Caco-2 (cell line): ENCODE measurements around the gene CRABP2. TPM values are rescaled to one million over a fixed set of nuclear protein-coding genes. Genes with fewer than 3 reads are reported as not detected.

ENCODE experiments used
- Bru-seq: library from RNA; stranded (reverse); fragments of 400-500 nt; gene quantifications from one replicate; lab custom pipeline; 2021; lab: Mats Ljungman, UMichigan
- BruChase-seq, 2 experiments: library from RNA; stranded (reverse); fragments of 400-500 nt; gene quantifications; one replicate each; lab custom pipeline; 2021; lab: Mats Ljungman, UMichigan
- BruUV-seq: library from RNA; stranded (reverse); fragments of 400-500 nt; replicated peaks from 2 replicates; lab custom pipeline; 2021; lab: Mats Ljungman, UMichigan
- CTCF ChIA-PET: fragments of 300-600 bp; sonication (Branson Sonifier 250); formaldehyde crosslinking; loops from one replicate; lab custom pipeline; 2022; ENCODE audit warnings: antibody characterized with exemption; lab: Charles Lee
- POLR2A ChIA-PET: fragments of 300-600 bp; sonication (Branson Sonifier 250); formaldehyde crosslinking; loops from one replicate; lab custom pipeline; 2022; ENCODE audit warnings: antibody characterized with exemption; lab: Charles Lee
- DNase-seq, 2 experiments: peaks; one replicate each; pipeline versions ENCODE4 v3.0.0 to v3.0.0-alpha.2; 2020 to 2022
- H3K27me3 ChIP-seq: replicated peaks from 2 replicates; pipeline ENCODE4 v1.6.0; 2011; ENCODE audit warnings: low read length; ENCODE audit not compliant: control insufficient read depth, insufficient read depth
- H3K36me3 ChIP-seq: 2 replicates; pipeline ENCODE4 v1.5.1; 2011; ENCODE audit warnings: low read length; ENCODE audit not compliant: control insufficient read depth, insufficient read depth
- H3K4me1 ChIP-seq: fragments of 250-450 bp; sonication (Bioruptor Pico); 2 replicates; pipeline ENCODE4 v1.5.1; 2020; ENCODE audit warnings: mild to moderate bottlenecking
- H3K4me3 ChIP-seq: 2 replicates; pipeline ENCODE4 v1.5.1; 2011; ENCODE audit warnings: low read depth, mild to moderate bottlenecking, control low read depth, low read length
- H3K9me3 ChIP-seq: fragments of 250-450 bp; sonication (Bioruptor Pico); 2 replicates; pipeline ENCODE4 v1.5.1; 2020; ENCODE audit warnings: mild to moderate bottlenecking, moderate library complexity
- H3K27ac Mint-ChIP-seq: one replicate; pipeline ENCODE4 v1.8.0; 2022; ENCODE audit warnings: mixed read lengths; ENCODE audit not compliant: unreplicated experiment
- H3K27me3 Mint-ChIP-seq: one replicate; pipeline ENCODE4 v1.8.0; 2022; ENCODE audit warnings: mixed read lengths; ENCODE audit not compliant: insufficient read depth, unreplicated experiment
- H3K36me3 Mint-ChIP-seq: one replicate; pipeline ENCODE4 v1.8.0; 2022; ENCODE audit warnings: mild to moderate bottlenecking, mixed read lengths; ENCODE audit not compliant: insufficient read depth, unreplicated experiment
- H3K4me1 Mint-ChIP-seq: one replicate; pipeline ENCODE4 v1.8.0; 2022; ENCODE audit warnings: low read depth, mixed read lengths; ENCODE audit not compliant: unreplicated experiment
- H3K4me3 Mint-ChIP-seq: one replicate; pipeline ENCODE4 v1.8.0; 2022; ENCODE audit warnings: mild to moderate bottlenecking, moderate library complexity, mixed read lengths; ENCODE audit not compliant: unreplicated experiment
- H3K9me3 Mint-ChIP-seq: one replicate; pipeline ENCODE4 v1.8.0; 2022; ENCODE audit warnings: mixed read lengths; ENCODE audit not compliant: unreplicated experiment
- CTCF ChIP-seq, 2 experiments: fragments of 200-600 bp in 1 of 2; IDR thresholded peaks; 1 replicate in 1 of 2; 2 replicates in 1 of 2; pipeline versions ENCODE4 v1.5.1 to v1.8.0; 2011 to 2022; ENCODE audit warnings: antibody characterized with exemption in 1 of 2, control low read depth in 1 of 2, inconsistent platforms in 1 of 2, low read depth in 1 of 2, low read length in 1 of 2, mild to moderate bottlenecking in 1 of 2, moderate library complexity in 1 of 2; ENCODE audit not compliant: insufficient read depth in 1 of 2, severe bottlenecking in 1 of 2, unreplicated experiment in 1 of 2
- intact Hi-C: fragments of 100-400 bp; cut with micrococcal nuclease; formaldehyde crosslinking; loops from one replicate; pipeline ENCODE4 v1.10.0; 2022; ENCODE audit not compliant: unreplicated experiment
- long read RNA-seq: library from polyadenylated mRNA; stranded (forward); transcript quantifications from one replicate; pipeline ENCODE4 v2.0.0, GENCODE V29; 2022
- total RNA-seq: library from RNA; stranded (reverse); gene quantifications from 2 replicates; pipeline ENCODE4 v1.2.3, GENCODE V29; 2022

CRABP2 gene
- total RNA-seq (27.1 and 30.6 TPM in 2 replicates), Bru-seq, nascent RNA (percentile 49 among the genes with signal in this experiment), BruChase-seq, experiment 1, labeled RNA remaining after a 2-hour chase (percentile 53 among the genes with signal in this experiment), BruChase-seq, experiment 2, labeled RNA remaining after a 6-hour chase (percentile 63 among the genes with signal in this experiment)
- long read RNA-seq, transcript CRABP2-203 (4 exons, 992 nt), result major isoform, 77 of 79 reads
- long read RNA-seq, partial matches to known transcripts, result 0 of 79 reads
- long read RNA-seq, other reads (novel, unspliced or antisense), result 2 of 79 reads

GRCh38 chr1:156705321-156705917, at the start of gene CRABP2:
Gene CRABP2, minus strand, starts transcription at chr1:156705583. Its CDS starts 137 bp downstream, at chr1:156705446.
- peak; percentile 62 to 70 for DNase-seq
- ChIA-PET CTCF (interaction anchor here (0.5 to 7.3 kb wide), 14 partner anchors 11 to 685 kb away, joined by 3 to 190 read pairs (median 5); partner anchors contain the start of genes ISG20L2, METTL25B and NES), POLR2A (interaction anchor here (0.6 to 2.8 kb wide), 4 partner anchors 16 to 341 kb away, joined by 3 to 19 read pairs (median 10); partner anchors contain the start of genes ISG20L2, METTL25B and NES)
- H3K9me3 ChIP-seq, result no peaks in the 10 kb centered on the region
- peak within 1 kb of the TSS; percentile 90 for H3K4me3 Mint-ChIP-seq
- peaks cover 9% of the 10 kb centered on the region for H3K36me3 Mint-ChIP-seq
- BruUV-seq, result no TSS peak
- TF ChIP-seq CTCF (IDR thresholded peaks at IDR 0.05; ENCODE audit: insufficient read depth in 1 of 2, low read depth in 1 of 2, low read length in 1 of 2, severe bottlenecking in 1 of 2, unreplicated experiment in 1 of 2), result no peak
- peak within 1 kb of the TSS; percentile 86 for H3K27ac Mint-ChIP-seq
- H3K27me3 ChIP-seq, result no peaks in the 10 kb centered on the region
- H3K27me3 Mint-ChIP-seq, result no peaks in the 10 kb centered on the region
- H3K36me3 ChIP-seq, result no peaks in the 10 kb centered on the region; the same call in 1 of the 2 replicates
- intact Hi-C loops, result no loop called here
- H3K4me1 Mint-ChIP-seq, result peaks cover 16% of the 10 kb centered on the region
- H3K4me1 ChIP-seq, result peaks cover 7% of the 10 kb centered on the region
- H3K4me3 ChIP-seq, result peak within 1 kb of the TSS; percentile 53
- H3K9me3 Mint-ChIP-seq, result no peaks in the 10 kb centered on the region

- Histone ChIP-seq H3K27me3 (no peaks in the 10 kb centered on the region), H3K36me3 (no peaks in the 10 kb centered on the region; the same call in none of the 2 replicates), H3K9me3 (no peaks in the 10 kb centered on the region), H3K4me1 (peaks cover 16% of the 10 kb centered on the region), H3K4me3 (no peak overlapping the region)
- no peaks in the 10 kb centered on the region for H3K27me3 Mint-ChIP-seq
- H3K4me3 Mint-ChIP-seq, result no peak overlapping the region
- no TSS peak for BruUV-seq
- ChIA-PET POLR2A (no interaction called here), CTCF (no interaction called here)
- no peak for TF ChIP-seq CTCF (IDR thresholded peaks at IDR 0.05; ENCODE audit: insufficient read depth in 1 of 2, low read depth in 1 of 2, low read length in 1 of 2, severe bottlenecking in 1 of 2, unreplicated experiment in 1 of 2)
- peaks cover 13% of the 10 kb centered on the region for H3K36me3 Mint-ChIP-seq
- DNase-seq, result no peak
- no peak overlapping the region for H3K27ac Mint-ChIP-seq
- peaks cover 6% of the 10 kb centered on the region for H3K4me1 Mint-ChIP-seq
- H3K9me3 Mint-ChIP-seq, result no peaks in the 10 kb centered on the region
- intact Hi-C loops, result no loop called here
These were observed 48.8 kb upstream of the CRABP2 start for GRCh38 chr1:156754219-156754618.

DNA sequence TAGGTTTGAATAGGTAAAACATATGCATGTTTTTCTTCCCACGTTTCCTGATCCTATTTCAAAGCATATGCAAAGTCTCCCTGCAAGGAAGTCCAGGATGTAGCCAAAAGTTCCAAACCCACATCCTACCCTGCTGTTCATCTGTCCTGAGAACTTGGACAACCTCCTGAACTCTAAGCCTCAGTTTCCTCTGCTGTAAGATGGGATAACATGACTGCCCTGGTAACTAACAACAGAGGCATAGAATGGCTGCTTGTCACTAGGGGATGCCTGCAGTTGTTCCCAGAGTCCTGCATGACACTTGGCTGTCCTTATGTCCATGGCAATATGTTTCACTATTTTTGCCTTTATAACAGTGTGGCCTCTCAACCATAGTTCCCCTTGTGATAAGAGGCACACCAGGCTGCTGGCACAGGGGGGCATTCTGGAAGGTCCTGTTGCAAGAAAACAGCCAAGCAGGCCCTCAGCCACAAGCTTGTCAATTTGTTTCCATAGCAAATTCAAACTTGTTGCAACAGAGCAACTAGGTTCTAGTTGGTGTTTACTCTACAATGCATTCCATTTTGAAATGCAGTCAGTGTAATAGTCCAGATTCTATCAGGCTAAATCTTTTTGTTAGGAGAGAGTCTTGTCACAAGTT, 47.6 kb upstream of the CRABP2 start:
- H3K9me3 ChIP-seq, result no peaks in the 10 kb centered on the region
- peaks cover 13% of the 10 kb centered on the region for H3K4me1 Mint-ChIP-seq
- H3K27ac Mint-ChIP-seq, result peak overlapping the region; percentile 100
- H3K36me3 Mint-ChIP-seq, result peaks cover 18% of the 10 kb centered on the region
- peak overlapping the region; percentile 55 for H3K4me3 ChIP-seq
- BruUV-seq, result TSS peak; percentile 55
- ChIA-PET POLR2A (interaction anchor here (1.6 to 3.3 kb wide), 4 partner anchors 12 to 63 kb away, joined by 4 to 74 read pairs (median 30); partner anchors contain the start of genes ISG20L2, METTL25B, MRPL24 and PRCC), CTCF (interaction anchor here (0.6 to 2.5 kb wide), 6 partner anchors 8 to 137 kb away, joined by 3 to 24 read pairs (median 8); partner anchors contain the start of genes ISG20L2, METTL25B and MRPL24)
- no peak for DNase-seq
- H3K9me3 Mint-ChIP-seq, result no peaks in the 10 kb centered on the region
- intact Hi-C loops, result no loop called here
- no peaks in the 10 kb centered on the region for H3K27me3 Mint-ChIP-seq
- no peak for TF ChIP-seq CTCF (IDR thresholded peaks at IDR 0.05; ENCODE audit: insufficient read depth in 1 of 2, low read depth in 1 of 2, low read length in 1 of 2, severe bottlenecking in 1 of 2, unreplicated experiment in 1 of 2)
- peaks cover 29% of the 10 kb centered on the region for H3K4me1 ChIP-seq
- H3K4me3 Mint-ChIP-seq, result peak overlapping the region; percentile 79
- H3K36me3 ChIP-seq, result peaks cover 3% of the 10 kb centered on the region
- H3K27me3 ChIP-seq, result no peaks in the 10 kb centered on the region
